ENCODE measurements around the gene WDFY1.

- TF ChIP-seq, protein P1, sequence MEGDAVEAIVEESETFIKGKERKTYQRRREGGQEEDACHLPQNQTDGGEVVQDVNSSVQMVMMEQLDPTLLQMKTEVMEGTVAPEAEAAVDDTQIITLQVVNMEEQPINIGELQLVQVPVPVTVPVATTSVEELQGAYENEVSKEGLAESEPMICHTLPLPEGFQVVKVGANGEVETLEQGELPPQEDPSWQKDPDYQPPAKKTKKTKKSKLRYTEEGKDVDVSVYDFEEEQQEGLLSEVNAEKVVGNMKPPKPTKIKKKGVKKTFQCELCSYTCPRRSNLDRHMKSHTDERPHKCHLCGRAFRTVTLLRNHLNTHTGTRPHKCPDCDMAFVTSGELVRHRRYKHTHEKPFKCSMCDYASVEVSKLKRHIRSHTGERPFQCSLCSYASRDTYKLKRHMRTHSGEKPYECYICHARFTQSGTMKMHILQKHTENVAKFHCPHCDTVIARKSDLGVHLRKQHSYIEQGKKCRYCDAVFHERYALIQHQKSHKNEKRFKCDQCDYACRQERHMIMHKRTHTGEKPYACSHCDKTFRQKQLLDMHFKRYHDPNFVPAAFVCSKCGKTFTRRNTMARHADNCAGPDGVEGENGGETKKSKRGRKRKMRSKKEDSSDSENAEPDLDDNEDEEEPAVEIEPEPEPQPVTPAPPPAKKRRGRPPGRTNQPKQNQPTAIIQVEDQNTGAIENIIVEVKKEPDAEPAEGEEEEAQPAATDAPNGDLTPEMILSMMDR (IDR thresholded peaks at IDR 0.05 in 2 of 3, conservative IDR thresholded peaks at IDR 0.05 in 1 of 3; ENCODE audit: borderline replicate concordance in 1 of 3, insufficient read depth in 1 of 3, low read depth in 2 of 3, low read length in 2 of 3): no peak
- TF ChIP-seq RAD21 (IDR thresholded peaks at IDR 0.05; ENCODE audit: low read depth) (no peak), TCF7L2 (IDR thresholded peaks at IDR 0.05; ENCODE audit: borderline replicate concordance, extremely low read depth, insufficient read depth, insufficient read length) (no peak), EZH2 (IDR thresholded peaks at IDR 0.05) (no peak), POLR2A (IDR thresholded peaks at IDR 0.05; ENCODE audit: borderline replicate concordance, extremely low read depth, insufficient read depth, insufficient read length) (no peak), SRF (IDR thresholded peaks at IDR 0.05; ENCODE audit: low read depth) (no peak)
- TF ChIP-seq, protein P2, sequence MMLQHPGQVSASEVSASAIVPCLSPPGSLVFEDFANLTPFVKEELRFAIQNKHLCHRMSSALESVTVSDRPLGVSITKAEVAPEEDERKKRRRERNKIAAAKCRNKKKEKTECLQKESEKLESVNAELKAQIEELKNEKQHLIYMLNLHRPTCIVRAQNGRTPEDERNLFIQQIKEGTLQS (IDR thresholded peaks at IDR 0.05): no peak
- TF ChIP-seq, protein P3, sequence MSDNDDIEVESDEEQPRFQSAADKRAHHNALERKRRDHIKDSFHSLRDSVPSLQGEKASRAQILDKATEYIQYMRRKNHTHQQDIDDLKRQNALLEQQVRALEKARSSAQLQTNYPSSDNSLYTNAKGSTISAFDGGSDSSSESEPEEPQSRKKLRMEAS (IDR thresholded peaks at IDR 0.05): no peak
Measured at GRCh38 chr2:223932816-223933800, 12.0 kb downstream of the WDFY1 start.

Measured in HCT116 (cell line).